HEK293 (cell line): Measurements from ENCODE around the gene MAP3K4.

Source experiments
- CTCF ChIA-PET: fragments of 350-600 bp; formaldehyde crosslinking; extraction: SDS; loops from one replicate; lab custom pipeline; 2021; ENCODE audit warnings: antibody characterized with exemption; lab: Yijun Ruan, JAX
- POLR2A ChIA-PET: fragments of 300-600 bp; formaldehyde crosslinking; extraction: SDS; loops from one replicate; lab custom pipeline; 2020; ENCODE audit warnings: antibody characterized with exemption, inconsistent platforms; lab: Yijun Ruan, JAX
- H3K27ac ChIP-seq: fragments of 200-500 bp; sonication (Bioruptor generic); 2 replicates; pipeline ENCODE4 v1.5.1; 2014; ENCODE audit warnings: low read depth, low read length, control low read depth, inconsistent platforms; ENCODE audit errors: extremely low read depth
- H3K36me3 ChIP-seq, 2 experiments: fragments of 200-500 bp in 1 of 2; sonication (Bioruptor generic) in 1 of 2; 1 replicate in 1 of 2; 2 replicates in 1 of 2; pipeline ENCODE4 v1.5.1; 2014 to 2017; ENCODE audit warnings: inconsistent platforms in 2 of 2, low read length in 2 of 2; ENCODE audit not compliant: control insufficient read depth in 2 of 2, insufficient read depth in 1 of 2
- H3K4me1 ChIP-seq: fragments of 200-500 bp; sonication (Bioruptor generic); 2 replicates; pipeline ENCODE4 v1.5.1; 2014; ENCODE audit warnings: mild to moderate bottlenecking, low read length, inconsistent platforms; ENCODE audit not compliant: control insufficient read depth, insufficient read depth
- H3K4me3 ChIP-seq: 2 replicates; pipeline ENCODE4 v1.5.1; 2011; ENCODE audit warnings: low read depth, mild to moderate bottlenecking, control low read depth, low read length, moderate library complexity
- H3K9me3 ChIP-seq: fragments of 200-500 bp; sonication (Bioruptor generic); 2 replicates; pipeline ENCODE4 v1.5.1; 2014; ENCODE audit warnings: low read depth, low read length, inconsistent platforms; ENCODE audit not compliant: control insufficient read depth, insufficient read depth
- AEBP2 ChIP-seq: fragments of 450-650 bp; formaldehyde crosslinking; IDR thresholded peaks from 2 replicates; pipeline ENCODE4 v1.5.1; 2016; ENCODE audit warnings: missing biosample characterization, missing genetic modification characterization, borderline replicate concordance
- KLF1 ChIP-seq: fragments of 450-650 bp; formaldehyde crosslinking; IDR thresholded peaks from 2 replicates; pipeline ENCODE4 v1.5.1; 2016; ENCODE audit warnings: missing biosample characterization, missing genetic modification characterization
- KLF10 ChIP-seq: fragments of 450-650 bp; IDR thresholded peaks from 2 replicates; pipeline ENCODE4 v1.5.1; 2018; ENCODE audit warnings: missing biosample characterization, mild to moderate bottlenecking, missing genetic modification characterization
- MEIS1 ChIP-seq: sonication (generic); formaldehyde crosslinking; IDR thresholded peaks from 2 replicates; pipeline ENCODE4 v1.8.1; 2022; ENCODE audit warnings: missing genetic modification reagents, mild to moderate bottlenecking, borderline replicate concordance
- OVOL3 ChIP-seq: fragments of 450-650 bp; formaldehyde crosslinking; IDR thresholded peaks from 2 replicates; pipeline ENCODE4 v1.5.1; 2016; ENCODE audit warnings: missing biosample characterization, missing genetic modification characterization
- ZBTB49 ChIP-seq: fragments of 450-650 bp; formaldehyde crosslinking; IDR thresholded peaks from 2 replicates; pipeline ENCODE4 v1.5.1; 2016; ENCODE audit warnings: missing biosample characterization, missing genetic modification characterization, low read depth
- ZBTB7A ChIP-seq: fragments of 450-650 bp; formaldehyde crosslinking; IDR thresholded peaks from 2 replicates; pipeline ENCODE4 v1.5.1; 2016; ENCODE audit warnings: low read depth, missing biosample characterization, missing genetic modification characterization
- ZFP69B ChIP-seq: fragments of 450-650 bp; formaldehyde crosslinking; IDR thresholded peaks from 2 replicates; pipeline ENCODE4 v1.5.1; 2016; ENCODE audit warnings: missing biosample characterization, missing genetic modification characterization
- ZIC2 ChIP-seq: fragments of 450-650 bp; formaldehyde crosslinking; IDR thresholded peaks from 2 replicates; pipeline ENCODE4 v1.5.1; 2016; ENCODE audit warnings: missing biosample characterization, missing genetic modification characterization
- ZNF114 ChIP-seq: fragments of 450-650 bp; formaldehyde crosslinking; IDR thresholded peaks from 2 replicates; pipeline ENCODE4 v1.5.0; 2017; ENCODE audit warnings: missing biosample characterization, missing genetic modification characterization
- ZNF133 ChIP-seq: fragments of 450-650 bp; formaldehyde crosslinking; IDR thresholded peaks from 2 replicates; pipeline ENCODE4 v1.5.1; 2016; ENCODE audit warnings: missing biosample characterization, missing genetic modification characterization
- ZNF169 ChIP-seq: fragments of 450-650 bp; formaldehyde crosslinking; IDR thresholded peaks from 2 replicates; pipeline ENCODE4 v1.5.1; 2016; ENCODE audit warnings: missing biosample characterization, missing genetic modification characterization
- ZNF184 ChIP-seq: fragments of 450-650 bp; IDR thresholded peaks from 2 replicates; pipeline ENCODE4 v1.5.1; 2018; ENCODE audit warnings: missing biosample characterization, mild to moderate bottlenecking, missing genetic modification characterization
- ZNF202 ChIP-seq: fragments of 450-650 bp; formaldehyde crosslinking; IDR thresholded peaks from 2 replicates; pipeline ENCODE4 v1.5.1; 2016; ENCODE audit warnings: missing biosample characterization, missing genetic modification characterization, borderline replicate concordance
- ZNF211 ChIP-seq: fragments of 450-650 bp; formaldehyde crosslinking; IDR thresholded peaks from 2 replicates; pipeline ENCODE4 v1.5.1; 2016; ENCODE audit warnings: low read depth, missing biosample characterization, missing genetic modification characterization
- ZNF248 ChIP-seq: fragments of 450-650 bp; formaldehyde crosslinking; IDR thresholded peaks from 2 replicates; pipeline ENCODE4 v1.5.1; 2017; ENCODE audit warnings: missing biosample characterization, missing genetic modification characterization
- ZNF302 ChIP-seq: fragments of 450-650 bp; formaldehyde crosslinking; IDR thresholded peaks from 2 replicates; pipeline ENCODE4 v1.5.1; 2016; ENCODE audit warnings: missing biosample characterization, missing genetic modification characterization, low read depth
- ZNF335 ChIP-seq: fragments of 450-650 bp; formaldehyde crosslinking; conservative IDR thresholded peaks from 2 replicates; pipeline ENCODE4 v1.5.1; 2016; ENCODE audit warnings: missing biosample characterization, missing genetic modification characterization
- ZNF354C ChIP-seq: fragments of 450-650 bp; formaldehyde crosslinking; IDR thresholded peaks from 2 replicates; pipeline ENCODE4 v1.5.1; 2016; ENCODE audit warnings: missing biosample characterization, missing genetic modification characterization, low read depth, borderline replicate concordance
- ZNF600 ChIP-seq: fragments of 450-650 bp; formaldehyde crosslinking; IDR thresholded peaks from 2 replicates; pipeline ENCODE4 v1.5.1; 2016; ENCODE audit warnings: missing biosample characterization, missing genetic modification characterization
- ZNF677 ChIP-seq: fragments of 450-650 bp; IDR thresholded peaks from 2 replicates; pipeline ENCODE4 v1.5.0; 2018; ENCODE audit warnings: missing biosample characterization, mild to moderate bottlenecking, missing genetic modification characterization, moderate library complexity
- ZNF704 ChIP-seq: fragments of 450-650 bp; formaldehyde crosslinking; IDR thresholded peaks from 2 replicates; pipeline ENCODE4 v1.5.1; 2016; ENCODE audit warnings: missing biosample characterization, missing genetic modification characterization
- ZNF707 ChIP-seq: fragments of 450-650 bp; formaldehyde crosslinking; IDR thresholded peaks from 2 replicates; pipeline ENCODE4 v1.5.1; 2016; ENCODE audit warnings: missing biosample characterization, missing genetic modification characterization
- ZNF843 ChIP-seq: fragments of 450-650 bp; formaldehyde crosslinking; IDR thresholded peaks from 2 replicates; pipeline ENCODE4 v1.5.1; 2016; ENCODE audit warnings: missing biosample characterization, missing genetic modification characterization
- ZXDB ChIP-seq: fragments of 450-650 bp; formaldehyde crosslinking; IDR thresholded peaks from 2 replicates; pipeline ENCODE4 v1.5.1; 2016; ENCODE audit warnings: missing biosample characterization, missing genetic modification characterization
- TF ChIP-seq, protein P1 (sequence below): fragments of 450-650 bp; formaldehyde crosslinking; IDR thresholded peaks from 2 replicates; pipeline ENCODE4 v1.5.1; 2016; ENCODE audit warnings: missing biosample characterization, missing genetic modification characterization
- TF ChIP-seq, protein P2 (sequence below): fragments of 450-650 bp; formaldehyde crosslinking; IDR thresholded peaks from 2 replicates; pipeline ENCODE4 v1.5.1; 2016; ENCODE audit warnings: missing biosample characterization, missing genetic modification characterization
- TF ChIP-seq, protein P3 (sequence below): fragments of 450-650 bp; formaldehyde crosslinking; IDR thresholded peaks from 2 replicates; pipeline ENCODE4 v1.5.1; 2016; ENCODE audit warnings: missing biosample characterization, missing genetic modification characterization

Gene MAP3K4

GRCh38 chr6:160943997-160944396, 47.6 kb upstream of the MAP3K4 start:
- H3K36me3 ChIP-seq, result no peaks in the 10 kb centered on the region
- H3K27ac ChIP-seq, result no peak overlapping the region
- POLR2A ChIA-PET, result no interaction called here
- TF ChIP-seq ZNF169 (tag by site-specific recombination) (no peak), AEBP2 (no peak), ZNF114 (no peak), ZNF184 (tag by site-specific recombination) (no peak), KLF10 (tag by site-specific recombination) (no peak), ZNF704 (no peak), ZNF707 (tag by site-specific recombination) (no peak), ZBTB7A (tag by site-specific recombination) (no peak), KLF1 (tag by site-specific recombination) (no peak), ZNF843 (no peak), ZNF354C (tag by site-specific recombination) (no peak), ZNF211 (tag by site-specific recombination) (no peak), ZNF302 (tag by site-specific recombination) (no peak), ZXDB (tag by site-specific recombination) (no peak), ZBTB49 (tag by site-specific recombination) (no peak), ZNF600 (no peak)
- TF ChIP-seq, protein P1, sequence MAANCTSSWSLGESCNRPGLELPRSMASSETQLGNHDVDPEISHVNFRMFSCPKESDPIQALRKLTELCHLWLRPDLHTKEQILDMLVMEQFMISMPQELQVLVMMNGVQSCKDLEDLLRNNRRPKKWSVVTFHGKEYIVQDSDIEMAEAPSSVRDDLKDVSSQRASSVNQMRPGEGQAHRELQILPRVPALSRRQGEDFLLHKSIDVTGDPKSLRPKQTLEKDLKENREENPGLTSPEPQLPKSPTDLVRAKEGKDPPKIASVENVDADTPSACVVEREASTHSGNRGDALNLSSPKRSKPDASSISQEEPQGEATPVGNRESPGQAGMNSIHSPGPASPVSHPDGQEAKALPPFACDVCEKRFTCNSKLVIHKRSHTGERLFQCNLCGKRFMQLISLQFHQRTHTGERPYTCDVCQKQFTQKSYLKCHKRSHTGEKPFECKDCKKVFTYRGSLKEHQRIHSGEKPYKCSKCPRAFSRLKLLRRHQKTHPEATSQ (tag by site-specific recombination), result no peak
- no peaks in the 10 kb centered on the region for H3K4me1 ChIP-seq
- H3K4me3 ChIP-seq, result no peak overlapping the region
- CTCF ChIA-PET, result interaction anchor here (0.8 to 1.0 kb wide), 2 partner anchors 84 to 193 kb away, joined by 3 read pairs; no protein-coding TSS in a partner anchor
- H3K9me3 ChIP-seq, result no peaks in the 10 kb centered on the region

- 0 out of 2 replicates have a peak, but pooled peaks cover 4% of the 10 kb centered on the region for H3K4me1 ChIP-seq
- H3K36me3 ChIP-seq, result no peaks in the 10 kb centered on the region
- POLR2A ChIA-PET, result no interaction called here
- H3K9me3 ChIP-seq, result no peaks in the 10 kb centered on the region
- CTCF ChIA-PET, result interaction anchor here (5.2 kb wide), 1 partner anchor 15 kb away, joined by 24 read pairs; no protein-coding TSS in a partner anchor
- H3K4me3 ChIP-seq, result no peak overlapping the region
- no peak overlapping the region for H3K27ac ChIP-seq
- TF ChIP-seq ZIC2 (tag by site-specific recombination) (no peak), OVOL3 (tag by site-specific recombination) (no peak), ZNF248 (tag by site-specific recombination) (no peak), ZNF335 (no peak), MEIS1 (CRISPR knock-in tag) (no peak), ZNF677 (tag by site-specific recombination) (no peak), ZNF133 (tag by site-specific recombination) (no peak), ZFP69B (no peak), ZNF202 (no peak)
- TF ChIP-seq, protein P2, sequence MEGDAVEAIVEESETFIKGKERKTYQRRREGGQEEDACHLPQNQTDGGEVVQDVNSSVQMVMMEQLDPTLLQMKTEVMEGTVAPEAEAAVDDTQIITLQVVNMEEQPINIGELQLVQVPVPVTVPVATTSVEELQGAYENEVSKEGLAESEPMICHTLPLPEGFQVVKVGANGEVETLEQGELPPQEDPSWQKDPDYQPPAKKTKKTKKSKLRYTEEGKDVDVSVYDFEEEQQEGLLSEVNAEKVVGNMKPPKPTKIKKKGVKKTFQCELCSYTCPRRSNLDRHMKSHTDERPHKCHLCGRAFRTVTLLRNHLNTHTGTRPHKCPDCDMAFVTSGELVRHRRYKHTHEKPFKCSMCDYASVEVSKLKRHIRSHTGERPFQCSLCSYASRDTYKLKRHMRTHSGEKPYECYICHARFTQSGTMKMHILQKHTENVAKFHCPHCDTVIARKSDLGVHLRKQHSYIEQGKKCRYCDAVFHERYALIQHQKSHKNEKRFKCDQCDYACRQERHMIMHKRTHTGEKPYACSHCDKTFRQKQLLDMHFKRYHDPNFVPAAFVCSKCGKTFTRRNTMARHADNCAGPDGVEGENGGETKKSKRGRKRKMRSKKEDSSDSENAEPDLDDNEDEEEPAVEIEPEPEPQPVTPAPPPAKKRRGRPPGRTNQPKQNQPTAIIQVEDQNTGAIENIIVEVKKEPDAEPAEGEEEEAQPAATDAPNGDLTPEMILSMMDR (tag by site-specific recombination), result no peak
- TF ChIP-seq, protein P3, sequence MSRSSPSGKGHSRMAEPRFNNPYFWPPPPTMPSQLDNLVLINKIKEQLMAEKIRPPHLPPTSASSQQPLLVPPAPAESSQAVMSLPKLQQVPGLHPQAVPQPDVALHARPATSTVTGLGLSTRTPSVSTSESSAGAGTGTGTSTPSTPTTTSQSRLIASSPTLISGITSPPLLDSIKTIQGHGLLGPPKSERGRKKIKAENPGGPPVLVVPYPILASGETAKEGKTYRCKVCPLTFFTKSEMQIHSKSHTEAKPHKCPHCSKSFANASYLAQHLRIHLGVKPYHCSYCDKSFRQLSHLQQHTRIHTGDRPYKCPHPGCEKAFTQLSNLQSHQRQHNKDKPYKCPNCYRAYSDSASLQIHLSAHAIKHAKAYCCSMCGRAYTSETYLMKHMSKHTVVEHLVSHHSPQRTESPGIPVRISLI, result no peak
Measured at GRCh38 chr6:160945516-160946177, 45.9 kb upstream of the MAP3K4 start.
